Stomach (tissue), 4 donors: ENCODE data around the gene CLEC2L.

ENCODE experiments used
- CTCF ChIP-seq, 7 experiments: fragments of 450-650 bp in 4 of 7; fragments of 200-600 bp in 3 of 7; sonication (generic) in 3 of 7; IDR thresholded peaks; one replicate each; pipeline ENCODE4 v1.5.1; 2016 to 2019; ENCODE audit warnings: antibody characterized with exemption in 7 of 7, control low read depth in 2 of 7, mild to moderate bottlenecking in 1 of 7
- POLR2A ChIP-seq, 4 donors: fragments of 450-650 bp; IDR thresholded peaks; one replicate each; pipeline ENCODE4 v1.6.1; 2016; ENCODE audit warnings: antibody characterized with exemption in 4 of 4, control low read depth in 2 of 4, mild to moderate bottlenecking in 1 of 4, moderate library complexity in 1 of 4

- TF ChIP-seq CTCF (IDR thresholded peaks at IDR 0.05), result no peak
- TF ChIP-seq POLR2A (IDR thresholded peaks at IDR 0.05), result no peak
Observed at GRCh38 chr7:139515266-139515665, 8.2 kb upstream of the CLEC2L start.
